GM12878 (cell line): ENCODE data around the gene ANO6. TPM values are rescaled to one million over a fixed set of nuclear protein-coding genes. Genes with fewer than 3 reads are reported as not detected.

Experiments used
- ATAC-seq: fragments of 200-7000 bp; cut with Tn5 transposase; 3 replicates; pipeline ENCODE4 v1.9.1; 2020; ENCODE audit warnings: mild to moderate bottlenecking, moderate library complexity
- BruUV-seq: library from RNA; stranded (reverse); fragments of 400-500 nt; replicated peaks from 2 replicates; lab custom pipeline; 2021; lab: Mats Ljungman, UMichigan
- CTCF ChIA-PET: fragments of 300-600 bp; sonication (Branson Sonifier 250); formaldehyde crosslinking; extraction: SDS; loops from one replicate; lab custom pipeline; 2021; ENCODE audit warnings: inconsistent platforms; lab: Yijun Ruan, JAX
- POLR2A ChIA-PET: fragments of 350-600 bp; formaldehyde crosslinking; extraction: SDS; loops from one replicate; lab custom pipeline; 2021; ENCODE audit warnings: inconsistent platforms; lab: Charles Lee
- RAD21 ChIA-PET: fragments of 300-600 bp; sonication (Branson Sonifier 250); formaldehyde crosslinking; loops from one replicate; lab custom pipeline; 2023; ENCODE audit warnings: antibody characterized with exemption; ENCODE audit not compliant: unreplicated experiment; lab: Charles Lee
- SMC1A ChIA-PET: fragments of 300-600 bp; sonication (Branson Sonifier 250); formaldehyde crosslinking; loops from one replicate; lab custom pipeline; 2023; ENCODE audit not compliant: unreplicated experiment, uncharacterized antibody; lab: Charles Lee
- DNase-seq: peaks from one replicate; pipeline ENCODE4 v3.0.0-alpha.2; 2011; ENCODE audit warnings: low read depth, low spot score
- FAIRE-seq: peaks from 3 replicates; lab custom pipeline; 2011; peaks lifted over from hg19 to GRCh38; lab: Jason Lieb, UNC
- H2AFZ ChIP-seq: 2 replicates; pipeline ENCODE4 v1.6.0; 2011; ENCODE audit warnings: low read depth, low read length, control low read depth; ENCODE audit not compliant: control insufficient read depth
- H3K27ac ChIP-seq: 2 replicates; pipeline ENCODE4 v1.5.1; 2011; ENCODE audit warnings: control low read depth; ENCODE audit not compliant: control insufficient read depth, insufficient read depth
- H3K27me3 ChIP-seq, 2 experiments: replicated peaks in 1 of 2; 2 replicates each; pipeline versions ENCODE4 v1.6.0 to v1.6.1; 2011; ENCODE audit warnings: low read length in 1 of 2; ENCODE audit not compliant: control insufficient read depth in 2 of 2, insufficient read depth in 2 of 2
- H3K36me3 ChIP-seq, 2 experiments: 2 replicates each; pipeline ENCODE4 v1.5.1; 2011; ENCODE audit warnings: low read length in 1 of 2; ENCODE audit not compliant: control insufficient read depth in 2 of 2, insufficient read depth in 2 of 2
- H3K4me1 ChIP-seq: 2 replicates; pipeline ENCODE4 v1.6.1; 2011; ENCODE audit warnings: mild to moderate bottlenecking, low read length, moderate library complexity, mixed read lengths; ENCODE audit not compliant: control insufficient read depth, insufficient read depth
- H3K4me2 ChIP-seq: 2 replicates; pipeline ENCODE4 v1.6.0; 2011; ENCODE audit warnings: control low read depth; ENCODE audit not compliant: control insufficient read depth, insufficient read depth
- H3K4me3 ChIP-seq: fragments of 200-600 bp; sonication (generic); 2 replicates; pipeline ENCODE4 v1.5.1; 2016
- H3K79me2 ChIP-seq: 2 replicates; pipeline ENCODE4 v1.6.0; 2011; ENCODE audit warnings: low read length; ENCODE audit not compliant: control insufficient read depth, insufficient read depth
- H3K9ac ChIP-seq: 2 replicates; pipeline ENCODE4 v1.8.0; 2011; ENCODE audit warnings: low read length, control low read depth, mixed read lengths; ENCODE audit not compliant: control insufficient read depth, insufficient read depth
- H3K9me3 ChIP-seq: replicated peaks from 3 replicates; pipeline ENCODE4 v1.5.1; 2011; ENCODE audit warnings: mild to moderate bottlenecking, low read length; ENCODE audit not compliant: control insufficient read depth, insufficient read depth
- H4K20me1 ChIP-seq: 2 replicates; pipeline ENCODE4 v1.6.0; 2011; ENCODE audit not compliant: control insufficient read depth, insufficient read depth
- ATF2 ChIP-seq: IDR thresholded peaks from 2 replicates; pipeline ENCODE4 v1.6.1; 2012; ENCODE audit warnings: low read length, inconsistent platforms
- BCLAF1 ChIP-seq: fragments of 450-650 bp; IDR thresholded peaks from 2 replicates; pipeline ENCODE4 v1.6.1; 2017; ENCODE audit warnings: antibody characterized with exemption, mild to moderate bottlenecking, moderate library complexity
- CHD1 ChIP-seq: IDR thresholded peaks from 2 replicates; pipeline ENCODE4 v1.6.1; 2012; ENCODE audit warnings: low read depth, low read length, improper control_type of control experiment
- JUNB ChIP-seq: IDR thresholded peaks from 2 replicates; pipeline ENCODE4 v1.6.1; 2016; ENCODE audit warnings: antibody characterized with exemption, mild to moderate bottlenecking
- MLLT1 ChIP-seq: fragments of 450-650 bp; IDR thresholded peaks from 2 replicates; pipeline ENCODE4 v1.6.1; 2016; ENCODE audit warnings: mild to moderate bottlenecking
- NBN ChIP-seq: fragments of 450-650 bp; IDR thresholded peaks from 2 replicates; pipeline ENCODE4 v1.6.1; 2016
- NR2F1 ChIP-seq: fragments of 450-650 bp; conservative IDR thresholded peaks from 2 replicates; pipeline ENCODE4 v1.6.1; 2017; ENCODE audit warnings: mild to moderate bottlenecking
- PBX3 ChIP-seq: IDR thresholded peaks from 2 replicates; pipeline ENCODE4 v1.6.1; 2011; ENCODE audit warnings: mild to moderate bottlenecking, low read depth, low read length, moderate library complexity; ENCODE audit not compliant: insufficient replicate concordance
- POLR2A ChIP-seq: IDR thresholded peaks from 2 replicates; pipeline ENCODE4 v1.6.1; 2011; ENCODE audit warnings: low read depth, mild to moderate bottlenecking, low read length
- RCOR1 ChIP-seq: conservative IDR thresholded peaks from 2 replicates; pipeline ENCODE4 v1.6.1; 2012; ENCODE audit warnings: low read depth, low read length, improper control_type of control experiment
- SMC3 ChIP-seq: IDR thresholded peaks from 2 replicates; pipeline ENCODE4 v1.6.1; 2011; ENCODE audit warnings: low read length, improper control_type of control experiment, borderline replicate concordance
- WGBS: methylation state at CpG from one replicate; pipeline ENCODE4 v1.1.6; 2016; ENCODE audit warnings: low lambda C conversion rate; ENCODE audit not compliant: insufficient replicate concordance, insufficient coverage; ENCODE audit errors: missing lambda C conversion rate; 5-methylcytosine and 5-hydroxymethylcytosine counted together
- in situ Hi-C: fragments of 300-500 bp; cut with MboI; formaldehyde crosslinking; loops from 9 replicates; pipeline ENCODE4 v1.14.3; 2018; ENCODE audit warnings: mixed read lengths
- intact Hi-C: fragments of 100-400 bp; cut with micrococcal nuclease; formaldehyde crosslinking; loops from one replicate; pipeline ENCODE4 v1.14.2; 2022; ENCODE audit not compliant: unreplicated experiment
- polyA plus RNA-seq, 11 experiments: library from polyadenylated mRNA; depleted of rRNA in 4 of 11; unstranded in 6 of 11; stranded (reverse) in 5 of 11; fragments of >200 nt; fragmentation: Nextera tagmentation in 4 of 11; fragmentation: Illumina TruSeq in 1 of 11; extraction: Ambion mirVana in 4 of 11; extraction: Trizol in 1 of 11; gene quantifications; 1 replicate in 1 of 11; 2 replicates in 10 of 11; pipeline versions ENCODE4 v1.2.1 to v1.2.3, GENCODE V29; 2011 to 2016; ENCODE audit warnings: inconsistent platforms in 2 of 11, missing spikeins in 2 of 11, low read depth in 1 of 11
- total RNA-seq, 4 experiments: library from RNA; depleted of rRNA in 3 of 4; stranded (reverse); fragments of >200 nt in 3 of 4; fragmentation: Illumina TruSeq in 1 of 4; extraction: Trizol in 1 of 4; gene quantifications; 2 replicates each; pipeline versions ENCODE4 v1.2.1 to v1.2.3, GENCODE V29; 2013 to 2021

ANO6 gene
- total and polyA plus RNA-seq, 10 of the 15 experiments (the other 5 are each of a cell fraction or from before 2014, with no cell fraction given) = 4.6 to 30.3 (median 26.0) TPM

- TF ChIP-seq JUNB (no peak), NR2F1 (0 out of 2 replicates have a peak, but pooled peaks have one; percentile 25), RCOR1 (no peak), BCLAF1 (no peak)
These were observed 511 bp downstream of the ANO6 start (continued) for GRCh38 chr12:45216230-45216982.

- FAIRE-seq = no peak
- intact Hi-C loops (loop anchor here (2.0 to 10.0 kb wide), 3 partner anchors 46 to 1158 kb away; partner anchors contain the start of genes ARID2 and SLC38A2), in situ Hi-C loops (no loop called here)
- H3K4me2 ChIP-seq = peak overlapping the region; percentile 84
- H3K9me3 ChIP-seq = no peaks in the 10 kb centered on the region
- H3K27me3 ChIP-seq = no peaks in the 10 kb centered on the region
- CTCF ChIA-PET = interaction anchor here (0.6 to 1.6 kb wide), 4 partner anchors 26 to 510 kb away, joined by 3 to 5 read pairs (median 4); no protein-coding TSS in a partner anchor
- DNase-seq = no peak
- peak overlapping the region; percentile 95 for H3K9ac ChIP-seq
- H3K4me1 ChIP-seq = peaks cover 7% of the 10 kb centered on the region
- POLR2A ChIA-PET = interaction anchor here (1.3 kb wide), 1 partner anchor 28 kb away, joined by 3 read pairs; no protein-coding TSS in a partner anchor
- WGBS = 17% methylated on average over 9 of the region's 9 CpGs
- SMC1A ChIA-PET = interaction anchor here (1.1 to 1.9 kb wide), 8 partner anchors 12 to 525 kb away, joined by 3 to 13 read pairs (median 5); no protein-coding TSS in a partner anchor
- no peaks in the 10 kb centered on the region for H4K20me1 ChIP-seq
- H2AFZ ChIP-seq = peak overlapping the region; percentile 90
- H3K27ac ChIP-seq = peak overlapping the region; percentile 94
- RAD21 ChIA-PET = interaction anchor here (0.6 to 1.8 kb wide), 8 partner anchors 15 to 511 kb away, joined by 3 to 7 read pairs (median 4); no protein-coding TSS in a partner anchor
- H3K4me3 ChIP-seq = peak overlapping the region; percentile 99
- no TSS peak for BruUV-seq
- peaks cover 62% of the 10 kb centered on the region for H3K79me2 ChIP-seq
- ATAC-seq = no peak
- H3K36me3 ChIP-seq = no peaks in the 10 kb centered on the region
- 0 out of 2 replicates have a peak, but pooled peaks have one; percentile 35 for TF ChIP-seq NBN
- TF ChIP-seq MLLT1 = 0 out of 2 replicates have a peak, but pooled peaks have one; percentile 31
- TF ChIP-seq SMC3 = 0 out of 2 replicates have a peak, but pooled peaks have one; percentile 2
- TF ChIP-seq CHD1 = 0 out of 2 replicates have a peak, but pooled peaks have one; percentile 4
- no peak for TF ChIP-seq POLR2A
- 0 out of 2 replicates have a peak, but pooled peaks have one; percentile 3 for TF ChIP-seq ATF2
- TF ChIP-seq PBX3 = no peak
These were observed 1.1 kb downstream of the ANO6 start for GRCh38 chr12:45216983-45217485.
